AG09319 (cell line): Measurements from ENCODE around the gene FAM222B.

Experiments used
- DNase-seq: peaks from one replicate; pipeline ENCODE4 v3.0.0-alpha.2; 2010; ENCODE audit warnings: low read depth; ENCODE audit errors: extremely low read depth
- CTCF ChIP-seq: IDR thresholded peaks from 2 replicates; pipeline ENCODE4 v1.5.1; 2011; ENCODE audit warnings: low read depth, mild to moderate bottlenecking, inconsistent platforms, low read length, moderate library complexity

The FAM222B gene

GRCh38 chr17:28706471-28707338, 135.9 kb downstream of the FAM222B start:
- no peak for TF ChIP-seq CTCF
- DNase-seq = no peak
